ENCODE data around the gene LPP.

The LPP gene

GRCh38 chr3:188660415-188660814 is 506.5 kb downstream of the LPP start:
- Histone ChIP-seq H3K9ac (ENCODE audit: low read depth, low read length) (no peak overlapping the region), H3K27ac (ENCODE audit: low read length) (no peak overlapping the region), H3K9me3 (ENCODE audit: insufficient read depth, low read length, severe bottlenecking) (no peaks in the 10 kb centered on the region), H4K20me1 (ENCODE audit: insufficient read depth, low read length) (no peaks in the 10 kb centered on the region), H3K4me1 (ENCODE audit: insufficient read depth, low read length) (no peaks in the 10 kb centered on the region), H3K27me3 (ENCODE audit: insufficient read depth, low read length, poor library complexity) (no peaks in the 10 kb centered on the region), H3K79me2 (ENCODE audit: insufficient read depth, low read length) (no peaks in the 10 kb centered on the region), H3K4me3 (ENCODE audit: low read depth in 1 of 2, low read length in 2 of 2) (no peak overlapping the region), H2AFZ (ENCODE audit: low read depth, low read length) (no peak overlapping the region), H3K36me3 (ENCODE audit: insufficient read depth, low read length) (no peaks in the 10 kb centered on the region), H3K4me2 (ENCODE audit: insufficient read depth, low read length) (no peak overlapping the region)
- ATAC-seq (ENCODE audit: insufficient read depth, low read depth) = no peak
- no peak for DNase-seq
- TF ChIP-seq CTCF (IDR thresholded peaks at IDR 0.05; ENCODE audit: borderline replicate concordance, extremely low read depth, low read length, poor library complexity, severe bottlenecking) (no peak), EZH2 (IDR thresholded peaks at IDR 0.05; ENCODE audit: borderline replicate concordance, low read depth, low read length, severe bottlenecking) (no peak)

DNA sequence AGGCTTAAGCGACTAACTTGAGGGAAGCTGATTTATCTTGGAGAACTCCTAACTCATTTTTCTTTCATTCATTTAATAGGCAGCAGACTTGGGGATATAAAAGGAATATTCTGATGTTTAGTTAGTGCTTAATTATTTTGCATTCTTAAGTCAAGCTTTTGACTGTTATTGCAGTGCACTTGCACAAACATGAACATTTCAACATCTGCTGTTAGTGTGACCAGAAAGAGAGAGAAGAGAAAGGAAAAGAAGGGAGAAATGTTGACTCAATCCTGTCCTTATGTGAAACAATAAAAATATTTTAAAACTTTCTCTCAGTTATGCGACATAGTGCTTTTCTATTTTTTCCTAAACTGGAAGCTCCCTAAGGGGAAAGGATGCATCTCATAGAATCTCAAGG is 507.8 kb downstream of the LPP start:
- H2AFZ ChIP-seq (ENCODE audit: low read depth, low read length) = no peak overlapping the region
- DNase-seq (no peak), ATAC-seq (ENCODE audit: insufficient read depth, low read depth) (no peak)
- no peak overlapping the region for H3K9ac ChIP-seq (ENCODE audit: low read depth, low read length)
- no peaks in the 10 kb centered on the region for H3K79me2 ChIP-seq (ENCODE audit: insufficient read depth, low read length)
- no peaks in the 10 kb centered on the region for H3K9me3 ChIP-seq (ENCODE audit: insufficient read depth, low read length, severe bottlenecking)
- no peaks in the 10 kb centered on the region for H3K36me3 ChIP-seq (ENCODE audit: insufficient read depth, low read length)
- no peak overlapping the region for H3K27ac ChIP-seq (ENCODE audit: low read length)
- no peaks in the 10 kb centered on the region for H4K20me1 ChIP-seq (ENCODE audit: insufficient read depth, low read length)
- no peaks in the 10 kb centered on the region for H3K4me1 ChIP-seq (ENCODE audit: insufficient read depth, low read length)
- TF ChIP-seq CTCF (IDR thresholded peaks at IDR 0.05; ENCODE audit: borderline replicate concordance, extremely low read depth, low read length, poor library complexity, severe bottlenecking) (no peak), EZH2 (IDR thresholded peaks at IDR 0.05; ENCODE audit: borderline replicate concordance, low read depth, low read length, severe bottlenecking) (no peak)
- no peak overlapping the region for H3K4me3 ChIP-seq (ENCODE audit: low read depth in 1 of 2, low read length in 2 of 2)
- no peaks in the 10 kb centered on the region for H3K27me3 ChIP-seq (ENCODE audit: insufficient read depth, low read length, poor library complexity)
- H3K4me2 ChIP-seq (ENCODE audit: insufficient read depth, low read length) = no peak overlapping the region

DNA sequence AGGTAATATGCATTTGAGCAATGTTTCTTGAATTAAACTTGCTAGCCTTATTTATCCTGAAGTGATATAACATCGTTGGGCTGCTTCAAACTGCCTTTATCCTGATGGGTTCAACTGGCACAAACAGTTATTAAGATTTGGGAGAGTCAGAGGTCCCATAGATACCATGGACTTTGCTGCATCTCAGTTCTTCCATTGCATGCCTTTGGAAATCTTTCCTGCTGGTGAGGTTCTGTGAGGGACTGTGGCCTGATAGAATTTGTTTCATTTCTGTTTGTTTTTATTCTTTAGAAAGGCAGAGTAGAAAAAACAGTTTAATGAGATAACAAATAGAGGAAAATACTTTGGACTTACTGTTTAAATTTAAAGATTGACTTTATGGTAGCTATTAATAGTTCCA is 508.3 kb downstream of the LPP start:
- H3K9me3 ChIP-seq (ENCODE audit: insufficient read depth, low read length, severe bottlenecking) = no peaks in the 10 kb centered on the region
- no peaks in the 10 kb centered on the region for H4K20me1 ChIP-seq (ENCODE audit: insufficient read depth, low read length)
- no peaks in the 10 kb centered on the region for H3K36me3 ChIP-seq (ENCODE audit: insufficient read depth, low read length)
- H3K4me2 ChIP-seq (ENCODE audit: insufficient read depth, low read length) = no peak overlapping the region
- no peak overlapping the region for H3K9ac ChIP-seq (ENCODE audit: low read depth, low read length)
- no peak overlapping the region for H3K27ac ChIP-seq (ENCODE audit: low read length)
- no peak for ATAC-seq (ENCODE audit: insufficient read depth, low read depth)
- H3K79me2 ChIP-seq (ENCODE audit: insufficient read depth, low read length) = no peaks in the 10 kb centered on the region
- TF ChIP-seq CTCF (IDR thresholded peaks at IDR 0.05; ENCODE audit: borderline replicate concordance, extremely low read depth, low read length, poor library complexity, severe bottlenecking) = no peak
- TF ChIP-seq EZH2 (IDR thresholded peaks at IDR 0.05; ENCODE audit: borderline replicate concordance, low read depth, low read length, severe bottlenecking) = no peak
- no peak for DNase-seq
- H3K27me3 ChIP-seq (ENCODE audit: insufficient read depth, low read length, poor library complexity) = no peaks in the 10 kb centered on the region
- H2AFZ ChIP-seq (ENCODE audit: low read depth, low read length) = no peak overlapping the region
- H3K4me3 ChIP-seq (ENCODE audit: low read depth in 1 of 2, low read length in 2 of 2) = no peak overlapping the region
- no peaks in the 10 kb centered on the region for H3K4me1 ChIP-seq (ENCODE audit: insufficient read depth, low read length)

GRCh38 chr3:188662795-188663194 is 508.8 kb downstream of the LPP start:
- H3K79me2 ChIP-seq (ENCODE audit: insufficient read depth, low read length) = no peaks in the 10 kb centered on the region
- H2AFZ ChIP-seq (ENCODE audit: low read depth, low read length) = no peak overlapping the region
- H3K27me3 ChIP-seq (ENCODE audit: insufficient read depth, low read length, poor library complexity) = no peaks in the 10 kb centered on the region
- TF ChIP-seq CTCF (IDR thresholded peaks at IDR 0.05; ENCODE audit: borderline replicate concordance, extremely low read depth, low read length, poor library complexity, severe bottlenecking) (no peak), EZH2 (IDR thresholded peaks at IDR 0.05; ENCODE audit: borderline replicate concordance, low read depth, low read length, severe bottlenecking) (no peak)
- H3K4me1 ChIP-seq (ENCODE audit: insufficient read depth, low read length) = no peaks in the 10 kb centered on the region
- H3K27ac ChIP-seq (ENCODE audit: low read length) = no peak overlapping the region
- no peak overlapping the region for H3K4me2 ChIP-seq (ENCODE audit: insufficient read depth, low read length)
- H4K20me1 ChIP-seq (ENCODE audit: insufficient read depth, low read length) = no peaks in the 10 kb centered on the region
- ATAC-seq (ENCODE audit: insufficient read depth, low read depth) (no peak), DNase-seq (no peak)
- H3K9me3 ChIP-seq (ENCODE audit: insufficient read depth, low read length, severe bottlenecking) = no peaks in the 10 kb centered on the region
- no peak overlapping the region for H3K4me3 ChIP-seq (ENCODE audit: low read depth in 1 of 2, low read length in 2 of 2)
- H3K36me3 ChIP-seq (ENCODE audit: insufficient read depth, low read length) = no peaks in the 10 kb centered on the region
- H3K9ac ChIP-seq (ENCODE audit: low read depth, low read length) = no peak overlapping the region

Measured in DND-41 (cell line).